Sciatic nerve (tissue), 2 donors: ENCODE measurements around the gene MTHFSD. TPM values are rescaled to one million over a fixed set of nuclear protein-coding genes. Genes with fewer than 3 reads are reported as not detected.
"Not testable (repeated sequence)": the region's sequence is repeated elsewhere in the genome, so short reads cannot be mapped to it uniquely, and the experiment has no call there.

ENCODE experiments used
- ATAC-seq: fragments of 200-7000 bp; cut with Tn5 transposase; one replicate; pipeline ENCODE4 v1.9.1; 2020; ENCODE audit warnings: mild to moderate bottlenecking, moderate library complexity
- DNase-seq: peaks from one replicate; pipeline ENCODE4 v3.0.0-alpha.2; 2020; ENCODE audit warnings: low spot score
- intact Hi-C: fragments of 100-400 bp; cut with DNase I; formaldehyde crosslinking; loops from one replicate; pipeline ENCODE4 v1.14.2; 2022
- total RNA-seq: library from RNA; stranded (reverse); fragmentation: NEBNext Ultra II Directional; extraction: Animal tissue kit (Norgen Biotek cat#: 25700); gene quantifications from one replicate; pipeline ENCODE4 v1.2.1, GENCODE V29; 2021
- donor health status: DM: no; HTN: no; CAD: no.
- donor health status: DM: no; HTN: no; CAD: no.

The MTHFSD gene
- total RNA-seq: 19.2 TPM

- peak; percentile 98 for DNase-seq
- intact Hi-C loops: no loop called here
- ATAC-seq: peak; percentile 99
Observed at GRCh38 chr16:86554917-86555703, at the start of gene MTHFSD. Gene MTHFSD (minus strand): TSS chr16:86555235. CDS start chr16:86555184, 51 bp downstream.

GRCh38 chr16:86604436-86605193 lies 49.6 kb upstream of the MTHFSD start:
- intact Hi-C loops: no loop called here
- peak; percentile 40 for DNase-seq
- ATAC-seq: no peak

GRCh38 chr16:86602521-86602920 lies 47.5 kb upstream of the MTHFSD start:
- DNase-seq (no peak), ATAC-seq (no peak)
- intact Hi-C loops: no loop called here

GRCh38 chr16:86601356-86601755 lies 46.3 kb upstream of the MTHFSD start:
- ATAC-seq: no peak
- intact Hi-C loops: no loop called here
- DNase-seq: no peak

- ATAC-seq: no peak
- intact Hi-C loops: no loop called here
- DNase-seq: no peak
Observed at GRCh38 chr16:86598607-86599565, 43.9 kb upstream of the MTHFSD start.

GRCh38 chr16:86597880-86598606 lies 43.0 kb upstream of the MTHFSD start:
- DNase-seq: no peak
- peak; percentile 94 for ATAC-seq
- intact Hi-C loops: no loop called here

GRCh38 chr16:86597126-86597879 lies 42.3 kb upstream of the MTHFSD start:
- intact Hi-C loops: no loop called here
- no peak for DNase-seq
- ATAC-seq: peak; percentile 40

GRCh38 chr16:86595983-86596605 lies 41.1 kb upstream of the MTHFSD start:
- intact Hi-C loops: no loop called here
- no peak for ATAC-seq
- no peak for DNase-seq

- intact Hi-C loops: no loop called here
- ATAC-seq: no peak
- DNase-seq: no peak
Observed at GRCh38 chr16:86594721-86595120, 39.7 kb upstream of the MTHFSD start.

GRCh38 chr16:86593913-86594620 lies 39.0 kb upstream of the MTHFSD start:
- intact Hi-C loops: no loop called here
- ATAC-seq (no peak), DNase-seq (no peak)

- intact Hi-C loops: no loop called here
- DNase-seq: no peak
- no peak for ATAC-seq
Observed at GRCh38 chr16:86591270-86591669, 36.2 kb upstream of the MTHFSD start.

- no peak for DNase-seq
- no peak for ATAC-seq
- intact Hi-C loops: no loop called here
Observed at GRCh38 chr16:86590501-86591144, 35.6 kb upstream of the MTHFSD start.

- DNase-seq, intact Hi-C loops, ATAC-seq: not testable (repeated sequence)
Observed at GRCh38 chr16:86587955-86588354, 32.9 kb upstream of the MTHFSD start.

GRCh38 chr16:86587487-86587886 lies 32.5 kb upstream of the MTHFSD start:
- DNase-seq (peak; percentile 5), ATAC-seq (no peak)
- intact Hi-C loops: no loop called here

GRCh38 chr16:86585821-86586611 lies 31.0 kb upstream of the MTHFSD start:
- DNase-seq (no peak), ATAC-seq (peak; percentile 63)
- intact Hi-C loops: no loop called here
